ENCODE results near the gene NRDC. TPM values are rescaled to one million over a fixed set of nuclear protein-coding genes. Genes with fewer than 3 reads are reported as not detected.

The NRDC gene
- total and polyA plus RNA-seq, 2 donors: 56.2 to 151 TPM

DNA sequence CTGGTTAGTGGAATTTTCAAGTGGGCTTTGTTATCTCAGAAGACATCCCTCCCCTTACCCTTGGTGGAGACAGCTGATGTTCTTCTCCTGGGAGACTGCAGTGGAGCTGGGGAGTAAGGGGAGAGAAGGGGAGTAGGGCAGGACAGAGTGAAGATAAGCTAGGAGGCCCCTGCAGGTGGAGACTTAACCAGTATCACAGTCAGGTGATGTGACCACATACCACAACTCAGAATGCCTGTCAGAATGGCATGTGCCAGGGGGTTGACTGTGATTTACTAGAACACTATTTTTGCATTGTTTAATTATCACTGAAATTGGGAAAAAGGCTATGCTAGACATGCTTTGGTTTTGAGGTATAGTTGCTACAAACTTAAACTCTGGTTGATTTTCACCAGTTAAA is 124.6 kb downstream of the NRDC start:
- Histone ChIP-seq H3K27ac (ENCODE audit: low read depth in 1 of 2, low read length in 1 of 2) (no peak overlapping the region), H3K4me1 (ENCODE audit: control insufficient read depth in 2 of 2, insufficient read depth in 2 of 2, low read length in 2 of 2) (peaks cover 0 to 3% of the 10 kb centered on the region in 2 donors), H3K36me3 (ENCODE audit: control insufficient read depth in 2 of 2, insufficient read depth in 2 of 2, low read length in 1 of 2) (peaks cover 10 to 16% of the 10 kb centered on the region in 2 donors), H3K4me3 (ENCODE audit: low read length in 2 of 2) (no peak overlapping the region), H3K9me3 (ENCODE audit: control insufficient read depth in 2 of 2, insufficient read depth in 1 of 2, low read length in 1 of 2) (peaks cover 0 to 1% of the 10 kb centered on the region in 2 donors), H3K27me3 (ENCODE audit: control insufficient read depth in 2 of 2, insufficient read depth in 1 of 2, low read length in 1 of 2) (no peaks in the 10 kb centered on the region)
- DNase-seq (ENCODE audit: low read depth in 6 of 9, low spot score in 9 of 9): peak in 1 of 9 donors; percentile 38

DNA sequence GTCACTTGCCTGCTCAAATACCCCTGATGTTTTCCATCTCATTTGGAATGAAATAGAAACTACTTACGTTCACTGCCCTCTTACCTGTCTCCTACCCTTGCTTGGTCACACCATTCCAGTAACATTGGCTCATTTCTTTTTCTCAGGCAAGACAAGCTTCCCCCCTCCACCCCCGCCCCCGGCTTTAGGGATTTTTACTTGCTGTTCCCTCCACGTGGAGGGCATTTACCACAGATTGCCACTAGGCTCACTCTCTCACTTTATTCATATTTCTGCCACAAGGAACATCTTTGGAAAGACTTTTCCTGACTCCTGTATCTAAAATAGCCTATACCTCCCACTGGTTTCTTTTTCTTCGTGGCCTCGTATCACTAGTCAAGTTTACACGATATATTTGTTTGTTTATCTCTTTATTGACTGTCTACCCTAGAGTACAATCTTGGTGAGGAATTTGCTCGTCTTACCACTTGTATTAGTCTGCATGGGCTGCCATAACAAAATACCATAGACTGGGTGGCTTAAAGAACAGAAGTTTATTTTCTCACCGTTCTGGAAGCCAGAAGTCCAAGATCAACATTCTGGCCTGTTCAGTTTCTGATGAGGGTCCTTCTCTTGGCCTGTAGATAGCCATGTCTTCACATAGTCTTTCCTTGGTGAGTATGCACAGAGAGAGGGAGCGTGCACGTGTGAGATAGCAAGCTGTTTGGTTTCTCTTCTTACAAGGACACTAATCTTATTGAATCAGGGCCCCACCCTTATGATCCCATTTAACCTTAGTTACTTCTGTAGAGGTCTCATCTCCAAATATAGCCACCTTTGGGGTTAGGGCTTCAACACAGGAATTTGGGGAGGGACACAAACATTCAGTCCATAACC is 126.2 kb downstream of the NRDC start:
- no peak overlapping the region for H3K27ac ChIP-seq (ENCODE audit: low read depth in 1 of 2, low read length in 1 of 2)
- peaks cover 10 to 16% of the 10 kb centered on the region in 2 donors for H3K36me3 ChIP-seq (ENCODE audit: control insufficient read depth in 2 of 2, insufficient read depth in 2 of 2, low read length in 1 of 2)
- H3K4me3 ChIP-seq (ENCODE audit: low read length in 2 of 2): no peak overlapping the region
- DNase-seq (ENCODE audit: low read depth in 6 of 9, low spot score in 9 of 9): no peak
- peaks cover 0 to 3% of the 10 kb centered on the region in 2 donors for H3K4me1 ChIP-seq (ENCODE audit: control insufficient read depth in 2 of 2, insufficient read depth in 2 of 2, low read length in 2 of 2)
- H3K9me3 ChIP-seq (ENCODE audit: control insufficient read depth in 2 of 2, insufficient read depth in 1 of 2, low read length in 1 of 2): peaks cover 0 to 1% of the 10 kb centered on the region in 2 donors
- WGBS: 94% methylated on average over 11 of the region's 11 CpGs
- no peaks in the 10 kb centered on the region for H3K27me3 ChIP-seq (ENCODE audit: control insufficient read depth in 2 of 2, insufficient read depth in 1 of 2, low read length in 1 of 2)

DNA sequence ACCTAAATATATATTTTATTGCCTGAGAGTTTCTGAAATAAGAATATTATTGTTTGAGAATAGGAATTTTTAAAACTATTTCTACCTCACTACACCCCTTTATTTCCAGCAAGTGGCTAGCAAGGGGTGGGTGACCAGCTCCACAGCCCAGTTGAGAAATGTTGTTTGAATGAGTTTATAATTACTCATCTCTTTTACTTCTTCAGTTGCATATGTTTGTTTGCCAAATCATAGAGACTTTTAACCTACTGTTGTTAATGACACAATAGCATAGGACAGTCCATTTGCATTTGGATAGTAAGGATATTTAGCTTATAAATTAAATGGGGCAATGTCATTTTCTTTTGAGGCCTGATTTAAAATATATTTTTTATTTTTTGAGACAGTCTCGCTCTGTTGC is 127.8 kb downstream of the NRDC start:
- Histone ChIP-seq H3K4me3 (ENCODE audit: low read length in 2 of 2) (no peak overlapping the region), H3K9me3 (ENCODE audit: control insufficient read depth in 2 of 2, insufficient read depth in 1 of 2, low read length in 1 of 2) (peaks cover 0 to 1% of the 10 kb centered on the region in 2 donors), H3K27ac (ENCODE audit: low read depth in 1 of 2, low read length in 1 of 2) (no peak overlapping the region), H3K27me3 (ENCODE audit: control insufficient read depth in 2 of 2, insufficient read depth in 1 of 2, low read length in 1 of 2) (no peaks in the 10 kb centered on the region), H3K4me1 (ENCODE audit: control insufficient read depth in 2 of 2, insufficient read depth in 2 of 2, low read length in 2 of 2) (peaks cover 0 to 3% of the 10 kb centered on the region in 2 donors), H3K36me3 (ENCODE audit: control insufficient read depth in 2 of 2, insufficient read depth in 2 of 2, low read length in 1 of 2) (peaks cover 10 to 16% of the 10 kb centered on the region in 2 donors)
- no peak for DNase-seq (ENCODE audit: low read depth in 6 of 9, low spot score in 9 of 9)
- WGBS: 98% methylated on average over 1 of the region's 1 CpG

DNA sequence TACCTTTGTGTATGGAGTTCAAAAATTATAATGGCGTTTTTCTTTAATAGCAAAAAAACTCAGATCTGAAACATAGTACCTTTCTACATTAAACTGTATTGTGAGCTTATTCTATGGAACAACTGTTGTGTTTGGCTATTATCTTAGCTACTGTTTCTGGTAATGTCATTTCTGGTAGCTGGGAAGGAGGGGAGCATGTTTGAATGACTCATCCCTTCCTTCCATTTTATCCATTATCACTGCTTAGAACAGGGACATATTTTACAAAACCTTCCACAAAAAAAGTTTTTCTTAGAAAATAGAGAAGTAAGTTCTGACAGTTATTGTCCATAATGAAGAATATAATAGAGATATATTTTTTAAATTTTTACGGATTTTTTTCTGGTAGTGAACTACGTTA is 128.3 kb downstream of the NRDC start:
- no peak for DNase-seq (ENCODE audit: low read depth in 6 of 9, low spot score in 9 of 9)
- peaks cover 0 to 1% of the 10 kb centered on the region in 2 donors for H3K9me3 ChIP-seq (ENCODE audit: control insufficient read depth in 2 of 2, insufficient read depth in 1 of 2, low read length in 1 of 2)
- H3K4me3 ChIP-seq (ENCODE audit: low read length in 2 of 2): no peak overlapping the region
- H3K4me1 ChIP-seq (ENCODE audit: control insufficient read depth in 2 of 2, insufficient read depth in 2 of 2, low read length in 2 of 2): peaks cover 0 to 3% of the 10 kb centered on the region in 2 donors
- WGBS: over 99% methylated on average over 3 of the region's 3 CpGs
- H3K36me3 ChIP-seq (ENCODE audit: control insufficient read depth in 2 of 2, insufficient read depth in 2 of 2, low read length in 1 of 2): peaks cover 6 to 11% of the 10 kb centered on the region in 2 donors
- no peak overlapping the region for H3K27ac ChIP-seq (ENCODE audit: low read depth in 1 of 2, low read length in 1 of 2)
- no peaks in the 10 kb centered on the region for H3K27me3 ChIP-seq (ENCODE audit: control insufficient read depth in 2 of 2, insufficient read depth in 1 of 2, low read length in 1 of 2)

DNA sequence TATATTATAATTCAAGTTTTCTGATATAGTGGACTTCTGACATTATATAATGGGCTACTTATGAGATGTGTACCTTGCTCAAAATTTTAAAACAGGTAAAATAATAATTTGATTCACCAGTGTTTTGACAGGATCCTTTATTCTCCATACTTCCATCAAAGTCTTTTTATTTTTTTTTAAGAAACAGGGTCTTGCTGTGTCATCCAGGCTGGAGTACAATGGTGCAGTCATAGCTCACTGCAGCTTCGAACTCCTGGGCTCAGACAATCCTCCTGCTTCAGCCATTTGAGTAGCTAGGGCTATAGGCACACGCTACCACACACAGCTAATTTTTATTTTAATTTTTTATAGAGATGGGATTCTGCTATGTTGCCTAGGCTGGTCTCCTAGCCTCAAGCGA is 129.4 kb downstream of the NRDC start:
- no peak for DNase-seq (ENCODE audit: low read depth in 6 of 9, low spot score in 9 of 9)
- Histone ChIP-seq H3K36me3 (ENCODE audit: control insufficient read depth in 2 of 2, insufficient read depth in 2 of 2, low read length in 1 of 2) (peaks cover 6 to 11% of the 10 kb centered on the region in 2 donors), H3K27me3 (ENCODE audit: control insufficient read depth in 2 of 2, insufficient read depth in 1 of 2, low read length in 1 of 2) (no peaks in the 10 kb centered on the region), H3K4me1 (ENCODE audit: control insufficient read depth in 2 of 2, insufficient read depth in 2 of 2, low read length in 2 of 2) (peaks cover 0 to 3% of the 10 kb centered on the region in 2 donors), H3K27ac (ENCODE audit: low read depth in 1 of 2, low read length in 1 of 2) (no peak overlapping the region), H3K4me3 (ENCODE audit: low read length in 2 of 2) (no peak overlapping the region), H3K9me3 (ENCODE audit: control insufficient read depth in 2 of 2, insufficient read depth in 1 of 2, low read length in 1 of 2) (peaks cover 0 to 1% of the 10 kb centered on the region in 2 donors)
- 96% methylated on average over 3 of the region's 3 CpGs for WGBS

DNA sequence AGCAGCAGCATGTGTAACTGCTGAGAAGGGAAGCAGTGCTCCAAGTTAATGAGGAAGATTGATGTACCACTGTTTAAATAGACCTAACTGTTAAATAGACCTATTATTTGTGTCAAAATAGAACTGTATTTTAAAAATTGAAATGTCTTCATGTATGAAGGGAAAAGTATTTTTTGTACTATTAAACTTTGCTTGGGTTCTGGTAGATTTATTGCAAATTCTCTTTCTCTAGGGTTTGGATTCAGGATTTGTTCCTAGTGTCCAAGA is 133.3 kb downstream of the NRDC start:
- no peak overlapping the region for H3K4me3 ChIP-seq (ENCODE audit: low read length in 2 of 2)
- H3K4me1 ChIP-seq (ENCODE audit: control insufficient read depth in 2 of 2, insufficient read depth in 2 of 2, low read length in 2 of 2): no peaks in the 10 kb centered on the region
- H3K36me3 ChIP-seq (ENCODE audit: control insufficient read depth in 2 of 2, insufficient read depth in 2 of 2, low read length in 1 of 2): no peaks in the 10 kb centered on the region
- DNase-seq (ENCODE audit: low read depth in 6 of 9, low spot score in 9 of 9): no peak
- H3K9me3 ChIP-seq (ENCODE audit: control insufficient read depth in 2 of 2, insufficient read depth in 1 of 2, low read length in 1 of 2): no peaks in the 10 kb centered on the region
- no peaks in the 10 kb centered on the region for H3K27me3 ChIP-seq (ENCODE audit: control insufficient read depth in 2 of 2, insufficient read depth in 1 of 2, low read length in 1 of 2)
- no peak overlapping the region for H3K27ac ChIP-seq (ENCODE audit: low read depth in 1 of 2, low read length in 1 of 2)

DNA sequence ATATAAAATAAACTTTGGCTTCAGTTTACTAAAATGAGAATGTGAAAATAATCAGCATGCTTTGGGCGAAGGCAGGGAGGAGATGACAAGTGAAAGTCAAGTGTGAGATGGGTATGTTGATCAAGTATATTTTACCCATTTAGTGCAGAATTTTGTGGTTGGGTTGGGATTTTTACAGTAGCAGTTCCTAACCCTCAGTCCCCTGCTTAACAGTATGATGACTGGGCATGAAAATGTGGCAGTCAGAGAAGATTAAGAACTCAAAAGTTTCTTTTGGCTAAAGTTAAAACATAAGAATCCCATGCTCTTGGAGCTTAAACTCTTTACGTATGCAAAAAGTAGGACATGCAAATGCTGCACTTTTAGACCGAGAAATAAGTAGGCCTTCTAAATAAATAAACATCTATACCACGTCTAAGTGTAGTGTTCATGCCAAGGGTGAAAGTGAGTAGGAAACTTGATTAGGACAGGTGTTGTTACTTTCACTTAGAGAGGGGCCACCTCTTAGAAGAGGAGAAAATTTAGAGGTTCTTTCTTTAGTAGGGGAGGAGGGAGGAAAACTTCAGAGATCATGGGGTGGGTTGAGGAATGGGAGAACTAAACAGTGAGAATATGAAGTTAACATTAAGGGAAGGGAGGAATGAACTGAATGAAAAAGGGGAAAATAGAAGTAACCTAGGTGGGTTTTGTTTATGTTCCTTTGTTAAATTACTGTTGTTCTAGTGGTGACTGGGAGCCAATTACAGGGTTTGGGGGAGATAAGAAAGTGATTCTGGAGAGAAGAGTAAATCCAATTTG is 133.8 kb downstream of the NRDC start:
- Histone ChIP-seq H3K4me1 (ENCODE audit: control insufficient read depth in 2 of 2, insufficient read depth in 2 of 2, low read length in 2 of 2) (no peaks in the 10 kb centered on the region), H3K9me3 (ENCODE audit: control insufficient read depth in 2 of 2, insufficient read depth in 1 of 2, low read length in 1 of 2) (no peaks in the 10 kb centered on the region), H3K27ac (ENCODE audit: low read depth in 1 of 2, low read length in 1 of 2) (no peak overlapping the region), H3K36me3 (ENCODE audit: control insufficient read depth in 2 of 2, insufficient read depth in 2 of 2, low read length in 1 of 2) (no peaks in the 10 kb centered on the region), H3K27me3 (ENCODE audit: control insufficient read depth in 2 of 2, insufficient read depth in 1 of 2, low read length in 1 of 2) (no peaks in the 10 kb centered on the region), H3K4me3 (ENCODE audit: low read length in 2 of 2) (no peak overlapping the region)
- 93% methylated on average over 4 of the region's 4 CpGs for WGBS
- no peak for DNase-seq (ENCODE audit: low read depth in 6 of 9, low spot score in 9 of 9)

DNA sequence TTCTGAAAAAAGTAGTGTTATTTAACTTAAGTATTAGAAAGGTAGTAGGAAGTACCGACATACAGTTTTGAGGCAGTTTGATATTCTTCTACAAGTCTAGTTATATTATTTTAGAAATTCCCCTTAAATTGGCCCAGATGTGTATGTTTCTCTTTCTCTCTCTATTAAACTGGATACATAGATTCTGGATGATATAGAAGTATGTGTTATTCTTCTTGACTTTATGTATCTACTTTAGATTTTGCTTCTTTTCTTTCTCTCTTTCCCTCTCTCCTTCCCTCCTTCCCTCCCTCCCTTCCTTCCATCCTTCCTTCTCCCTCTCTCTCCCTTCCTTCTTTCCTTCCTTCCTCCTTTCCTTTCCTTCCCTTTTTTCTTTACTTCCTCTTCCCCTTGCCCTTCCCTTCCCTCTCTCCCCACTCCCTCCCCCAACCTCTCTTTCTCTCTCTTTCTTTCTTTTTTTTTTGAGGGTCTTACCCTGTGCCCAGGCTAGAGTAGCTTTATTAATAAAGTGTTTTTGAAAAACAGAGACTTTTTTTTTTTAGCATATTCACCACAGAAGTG is 137.3 kb downstream of the NRDC start:
- H3K27ac ChIP-seq (ENCODE audit: low read depth in 1 of 2, low read length in 1 of 2): no peak overlapping the region
- H3K27me3 ChIP-seq (ENCODE audit: control insufficient read depth in 2 of 2, insufficient read depth in 1 of 2, low read length in 1 of 2): no peaks in the 10 kb centered on the region
- H3K9me3 ChIP-seq (ENCODE audit: control insufficient read depth in 2 of 2, insufficient read depth in 1 of 2, low read length in 1 of 2): no peaks in the 10 kb centered on the region
- DNase-seq (ENCODE audit: low read depth in 6 of 9, low spot score in 9 of 9): no peak
- 100% methylated on average over 1 of the region's 1 CpG for WGBS
- H3K4me3 ChIP-seq (ENCODE audit: low read length in 2 of 2): no peak overlapping the region
- H3K36me3 ChIP-seq (ENCODE audit: control insufficient read depth in 2 of 2, insufficient read depth in 2 of 2, low read length in 1 of 2): no peaks in the 10 kb centered on the region
- H3K4me1 ChIP-seq (ENCODE audit: control insufficient read depth in 2 of 2, insufficient read depth in 2 of 2, low read length in 2 of 2): no peaks in the 10 kb centered on the region

DNA sequence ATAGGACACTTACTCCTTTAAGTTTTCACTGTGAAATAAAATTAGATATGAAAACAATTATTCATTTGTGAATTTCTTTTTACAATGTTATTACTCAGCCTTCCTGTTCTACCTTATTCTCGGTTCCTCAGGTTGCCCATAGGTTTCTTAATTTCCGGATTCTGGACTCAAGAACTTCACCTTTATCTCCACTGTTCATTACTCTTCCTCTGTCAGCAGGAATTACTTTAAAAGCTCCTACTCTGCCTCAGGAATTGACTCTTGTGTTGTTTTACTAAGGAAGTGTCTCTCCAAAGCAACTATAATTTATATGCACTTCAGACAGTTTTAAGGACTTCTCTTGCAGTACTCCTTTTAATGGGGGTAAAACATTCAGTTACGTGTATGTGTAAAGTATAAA is 137.9 kb downstream of the NRDC start:
- Histone ChIP-seq H3K27ac (ENCODE audit: low read depth in 1 of 2, low read length in 1 of 2) (no peak overlapping the region), H3K4me3 (ENCODE audit: low read length in 2 of 2) (no peak overlapping the region), H3K4me1 (ENCODE audit: control insufficient read depth in 2 of 2, insufficient read depth in 2 of 2, low read length in 2 of 2) (no peaks in the 10 kb centered on the region), H3K27me3 (ENCODE audit: control insufficient read depth in 2 of 2, insufficient read depth in 1 of 2, low read length in 1 of 2) (no peaks in the 10 kb centered on the region), H3K9me3 (ENCODE audit: control insufficient read depth in 2 of 2, insufficient read depth in 1 of 2, low read length in 1 of 2) (no peaks in the 10 kb centered on the region), H3K36me3 (ENCODE audit: control insufficient read depth in 2 of 2, insufficient read depth in 2 of 2, low read length in 1 of 2) (no peaks in the 10 kb centered on the region)
- WGBS: 90% methylated on average over 3 of the region's 3 CpGs
- DNase-seq (ENCODE audit: low read depth in 6 of 9, low spot score in 9 of 9): no peak
